Activated CD4-positive, alpha-beta T cell treated with anti-CD3 and anti-CD28 coated beads, Interleukin-2, amount 50 U/mL, for 1 hour (primary cell): ENCODE data around the gene CREB5.

ENCODE experiments used
- DNase-seq: peaks from one replicate; pipeline ENCODE4 v3.0.0-alpha.2; 2020

The CREB5 gene

GRCh38 chr7:28480595-28480994, 68.3 kb downstream of the CREB5 start:
- no peak for DNase-seq

DNA sequence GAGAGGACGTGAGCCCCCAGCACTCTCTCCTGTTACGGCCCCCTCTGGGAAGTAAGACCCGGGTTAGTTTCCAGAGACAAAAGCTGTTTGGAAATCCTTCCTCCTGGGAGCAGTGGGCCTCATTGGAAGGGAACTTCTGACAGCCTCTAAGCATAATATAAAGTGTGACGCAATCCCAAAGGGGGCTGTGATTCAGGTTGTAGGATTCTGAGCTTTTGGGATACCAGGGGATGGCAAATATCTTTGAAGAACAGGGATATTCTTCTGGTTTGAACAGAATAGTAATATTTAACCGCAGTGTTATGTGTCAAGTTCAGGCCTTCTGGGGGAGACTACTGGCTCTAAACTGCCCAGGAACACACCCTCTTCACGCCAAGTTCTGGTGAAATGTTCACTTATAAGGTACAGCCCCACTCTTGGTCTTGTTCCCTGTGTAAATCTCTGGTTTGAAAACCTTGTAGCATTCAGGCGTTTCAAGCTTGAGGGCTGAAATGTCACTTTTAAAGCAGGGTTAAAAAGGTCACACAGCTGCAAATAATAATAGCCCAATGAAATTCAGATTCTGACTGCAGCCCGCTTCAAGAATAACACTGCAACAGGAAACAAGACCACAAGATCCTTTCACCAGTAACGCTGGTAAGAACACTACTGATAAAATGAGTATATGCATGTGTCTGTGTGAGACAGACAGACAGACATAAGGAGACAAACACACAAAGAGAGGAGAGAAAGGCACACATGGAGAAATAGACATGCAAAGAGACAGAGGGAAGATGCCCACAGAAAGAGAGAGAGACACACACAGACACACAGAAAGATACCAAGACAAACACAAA, 69.0 kb downstream of the CREB5 start:
- no peak for DNase-seq

DNA sequence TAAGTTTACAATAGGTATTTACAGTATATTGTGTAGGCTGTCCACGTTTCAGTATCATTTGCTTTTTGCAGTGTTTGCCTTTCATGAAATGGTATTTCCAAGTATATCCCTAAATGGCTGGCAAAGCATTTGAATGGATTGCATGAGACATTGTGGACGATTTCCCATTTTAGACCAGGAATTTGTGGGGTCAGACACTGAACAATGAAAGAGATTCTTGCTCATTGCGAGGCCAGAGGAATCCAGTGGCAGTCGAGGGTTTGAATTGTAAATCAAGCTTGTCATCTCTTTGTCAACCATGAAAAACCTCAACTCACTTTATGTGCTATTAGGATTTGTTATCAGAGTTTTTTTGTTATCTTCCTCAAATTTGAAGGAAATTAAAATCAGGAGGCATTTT, 70.8 kb downstream of the CREB5 start:
- no peak for DNase-seq

DNA sequence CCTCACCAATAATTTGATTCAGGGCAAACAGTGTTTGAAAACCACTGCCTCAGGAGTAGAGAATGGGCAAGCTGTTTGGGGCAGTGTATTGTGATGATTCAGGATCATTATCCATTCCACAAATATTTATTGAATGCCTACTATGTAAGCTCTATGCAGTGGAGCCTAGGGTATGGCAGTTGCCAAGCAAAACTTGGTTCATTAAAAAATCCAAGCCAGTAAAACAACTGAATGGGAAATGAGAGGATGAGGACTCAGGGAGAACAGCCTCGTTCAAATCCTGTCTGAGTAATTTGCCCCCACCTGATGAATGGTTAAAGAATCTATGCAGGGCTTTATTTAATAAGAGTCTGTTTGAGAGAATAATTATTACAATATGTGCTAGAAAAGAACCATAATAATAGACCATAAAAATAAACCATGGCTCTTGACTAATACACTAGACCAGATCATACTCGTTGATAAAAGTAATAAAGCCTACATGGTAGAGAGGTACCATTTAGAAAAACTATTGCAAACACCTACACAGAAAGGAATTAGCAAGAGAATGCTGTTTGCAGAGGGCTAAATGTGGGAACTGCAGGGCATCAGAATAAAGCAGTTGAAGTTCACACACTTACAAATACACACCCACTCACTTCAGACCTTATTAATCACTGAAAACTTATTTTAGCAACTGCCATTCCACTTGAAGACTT, 71.7 kb downstream of the CREB5 start:
- no peak for DNase-seq

GRCh38 chr7:28484606-28484935, 72.3 kb downstream of the CREB5 start:
- no peak for DNase-seq

DNA sequence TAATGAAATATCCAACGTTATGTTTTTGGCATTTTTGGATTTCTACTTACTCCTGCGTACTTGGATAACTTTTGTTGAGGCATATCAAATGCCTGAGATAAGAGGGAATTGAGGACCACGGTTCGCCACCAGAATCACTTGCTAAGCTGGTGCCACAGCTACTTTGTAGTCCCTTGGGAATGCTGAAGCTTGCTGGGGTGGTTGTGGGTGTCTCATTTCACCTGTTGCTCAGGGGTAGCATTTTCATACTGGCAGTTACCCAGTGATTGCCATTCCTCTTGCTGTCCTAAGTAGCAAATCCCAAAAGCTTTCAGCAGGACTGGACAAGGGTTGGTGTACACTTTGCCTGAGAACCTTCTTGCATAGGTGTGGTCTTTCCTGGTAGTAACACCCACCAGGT, 75.2 kb downstream of the CREB5 start:
- no peak for DNase-seq

GRCh38 chr7:28488061-28488791, 75.9 kb downstream of the CREB5 start:
- no peak for DNase-seq

GRCh38 chr7:28490831-28491230, 78.5 kb downstream of the CREB5 start:
- no peak for DNase-seq

GRCh38 chr7:28493477-28493876, 81.2 kb downstream of the CREB5 start:
- DNase-seq, result no peak

DNA sequence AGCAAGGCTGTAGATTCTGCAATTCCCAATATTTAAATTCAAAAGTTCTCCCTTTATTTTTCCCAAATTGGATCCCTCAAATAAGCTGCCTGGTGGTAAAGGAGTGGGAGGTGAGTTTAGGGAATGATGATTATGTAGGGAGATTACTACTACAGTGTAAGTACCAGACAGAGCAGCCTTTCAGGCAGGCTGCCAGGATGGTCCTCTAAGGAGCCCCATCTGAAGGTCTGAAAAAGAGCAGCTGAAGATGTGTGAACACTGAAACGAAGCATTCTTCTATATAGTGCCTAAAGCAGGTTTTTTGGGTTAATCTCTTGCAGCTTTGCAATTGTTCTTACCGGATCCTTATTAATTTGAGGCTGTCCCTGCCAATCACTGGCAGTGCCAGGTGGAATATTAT, 84.7 kb downstream of the CREB5 start:
- DNase-seq, result no peak

DNA sequence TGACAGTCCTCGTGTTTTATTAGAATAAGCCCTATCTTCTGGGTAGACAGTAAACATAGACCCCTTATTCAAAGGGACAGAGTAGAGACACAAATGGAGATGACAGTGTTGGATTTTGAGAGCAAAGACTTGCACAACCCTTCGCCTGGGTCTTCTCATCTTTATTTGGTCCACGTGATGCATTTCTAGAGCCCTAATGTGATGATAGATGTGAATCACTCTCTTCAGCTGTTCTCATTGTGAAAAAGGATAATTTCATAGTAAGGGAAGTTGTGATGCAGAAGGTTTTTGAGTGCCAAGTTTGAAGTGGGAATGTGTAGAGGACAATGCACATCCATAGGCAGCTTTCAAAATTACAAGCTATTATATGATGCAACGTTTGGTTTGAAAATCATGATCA, 86.3 kb downstream of the CREB5 start:
- DNase-seq, result no peak

DNA sequence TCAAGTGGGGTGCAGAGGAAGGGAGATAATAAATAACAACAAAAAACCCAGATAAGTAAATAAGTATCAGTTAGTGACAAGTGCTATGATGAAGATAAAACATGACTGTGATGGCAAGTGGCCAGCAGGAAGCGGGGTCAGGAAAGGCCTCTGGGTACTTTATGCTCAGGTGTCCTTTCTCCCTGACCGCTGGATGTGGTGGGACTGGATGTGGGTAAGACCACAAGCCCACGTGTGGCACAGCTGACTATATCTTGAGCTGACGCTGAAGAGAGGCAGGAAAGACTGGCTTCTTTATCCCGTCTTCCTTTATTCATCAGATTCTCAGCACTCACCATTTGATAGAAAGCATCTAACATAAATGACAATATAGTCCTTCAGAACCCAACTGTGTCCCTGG, 87.8 kb downstream of the CREB5 start:
- DNase-seq, result no peak

DNA sequence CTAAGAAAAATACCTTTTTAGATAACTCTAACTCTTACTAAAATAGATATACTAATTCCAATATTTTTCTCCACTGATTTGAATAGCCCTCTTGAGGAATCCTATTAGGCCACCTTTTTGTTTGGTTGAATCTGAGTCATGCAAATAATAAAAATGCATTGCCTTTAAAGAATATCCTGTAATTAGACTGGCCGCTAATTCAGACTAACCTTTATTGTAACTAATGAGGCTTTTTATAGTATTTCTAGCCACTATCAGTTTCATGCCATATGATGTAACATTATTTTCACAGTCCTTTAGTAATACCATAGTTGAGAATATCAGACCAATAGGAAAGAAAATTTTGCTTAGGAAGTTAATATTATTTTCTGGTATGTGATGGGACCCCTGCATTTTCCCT, 90.1 kb downstream of the CREB5 start:
- no peak for DNase-seq

GRCh38 chr7:28503396-28503795, 91.1 kb downstream of the CREB5 start:
- no peak for DNase-seq

DNA sequence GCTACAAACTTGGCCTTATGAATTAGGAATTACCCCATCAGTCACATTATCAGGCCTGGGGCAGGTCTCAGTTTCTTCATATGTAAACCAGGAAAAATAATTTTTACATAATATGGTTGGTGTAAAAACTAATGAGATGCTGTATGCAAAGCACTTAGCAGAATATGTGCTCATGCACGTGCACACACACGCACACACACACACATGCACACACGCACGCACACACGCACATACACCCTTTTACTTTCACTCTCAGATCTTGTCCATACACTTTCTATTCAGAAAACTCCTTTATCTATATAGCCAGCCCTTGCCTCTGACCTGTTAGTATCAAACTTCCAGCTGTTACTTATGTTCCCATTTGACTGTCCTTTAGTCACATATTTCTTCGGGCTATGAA, 92.7 kb downstream of the CREB5 start:
- no peak for DNase-seq

DNA sequence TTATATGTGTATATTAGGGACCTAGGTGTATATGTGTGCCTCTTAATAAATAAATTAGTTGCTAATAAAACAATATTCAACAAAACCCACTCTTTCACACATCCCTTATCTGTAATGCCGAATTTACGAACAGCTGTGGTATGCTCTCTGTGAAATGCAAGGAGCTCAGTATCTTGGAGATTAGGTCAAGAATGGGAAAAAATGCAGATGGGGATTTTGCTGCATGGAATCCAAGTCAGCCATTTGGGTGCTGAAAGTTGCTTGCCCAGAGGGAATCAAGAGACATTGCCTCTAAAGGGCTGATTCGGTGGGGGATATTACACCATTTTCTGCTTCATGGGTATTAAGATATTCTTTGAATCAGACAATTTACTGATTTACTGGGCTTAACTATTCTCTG, 93.5 kb downstream of the CREB5 start:
- no peak for DNase-seq

GRCh38 chr7:28507525-28508282, 95.4 kb downstream of the CREB5 start:
- DNase-seq, result no peak

DNA sequence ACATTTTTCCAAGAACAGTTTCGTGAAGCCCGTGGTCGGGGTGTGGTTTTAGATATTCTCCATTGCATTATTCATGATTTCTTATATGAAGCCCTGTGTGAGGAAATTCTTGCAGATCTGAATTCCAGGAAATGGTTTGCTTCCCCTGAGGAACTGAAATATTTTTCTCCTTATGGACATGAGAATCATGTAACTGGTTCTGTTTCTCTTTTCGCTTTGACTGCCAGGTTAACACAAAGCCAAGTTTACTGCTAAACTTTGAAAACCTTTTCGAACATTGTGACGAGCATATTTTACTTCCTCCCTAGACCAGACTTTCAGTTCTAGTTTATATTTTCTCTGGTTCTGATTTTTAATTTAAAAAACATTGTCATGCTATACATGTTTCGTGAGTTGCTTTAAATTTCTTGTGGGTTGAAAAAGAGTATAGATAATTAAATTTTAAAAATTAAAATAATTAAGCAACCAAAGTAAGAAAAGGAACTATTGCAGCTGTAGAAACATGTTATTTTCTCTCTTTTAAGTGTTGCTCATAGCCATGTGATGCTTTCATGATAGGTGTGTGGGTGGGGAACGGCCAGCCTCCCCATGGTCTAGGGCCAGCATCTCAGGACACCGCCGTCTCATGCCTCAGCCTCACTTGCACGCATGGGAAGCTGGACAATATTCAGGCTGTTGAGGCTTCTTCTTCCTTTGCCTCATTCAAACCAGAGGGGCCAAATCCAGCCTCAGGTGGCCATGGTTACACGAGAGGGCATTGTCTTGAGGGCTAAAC, 97.1 kb downstream of the CREB5 start:
- DNase-seq, result no peak

DNA sequence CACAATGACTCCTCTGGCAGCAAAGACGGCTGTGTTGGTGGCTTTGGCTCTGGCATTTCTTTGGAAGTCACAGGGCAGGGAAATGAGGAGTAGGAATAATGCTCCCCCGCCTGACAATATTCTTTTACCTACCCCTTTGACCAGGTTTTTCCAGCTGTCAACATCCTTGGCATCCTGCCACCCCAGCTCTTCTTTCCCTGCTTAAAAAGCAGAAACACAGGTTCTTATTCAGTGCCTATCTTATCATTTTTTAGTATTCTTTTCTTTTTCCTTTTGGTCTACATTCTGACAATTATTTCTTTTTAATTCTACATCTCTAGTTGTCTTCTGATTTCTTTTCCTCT, 97.7 kb downstream of the CREB5 start:
- no peak for DNase-seq

DNA sequence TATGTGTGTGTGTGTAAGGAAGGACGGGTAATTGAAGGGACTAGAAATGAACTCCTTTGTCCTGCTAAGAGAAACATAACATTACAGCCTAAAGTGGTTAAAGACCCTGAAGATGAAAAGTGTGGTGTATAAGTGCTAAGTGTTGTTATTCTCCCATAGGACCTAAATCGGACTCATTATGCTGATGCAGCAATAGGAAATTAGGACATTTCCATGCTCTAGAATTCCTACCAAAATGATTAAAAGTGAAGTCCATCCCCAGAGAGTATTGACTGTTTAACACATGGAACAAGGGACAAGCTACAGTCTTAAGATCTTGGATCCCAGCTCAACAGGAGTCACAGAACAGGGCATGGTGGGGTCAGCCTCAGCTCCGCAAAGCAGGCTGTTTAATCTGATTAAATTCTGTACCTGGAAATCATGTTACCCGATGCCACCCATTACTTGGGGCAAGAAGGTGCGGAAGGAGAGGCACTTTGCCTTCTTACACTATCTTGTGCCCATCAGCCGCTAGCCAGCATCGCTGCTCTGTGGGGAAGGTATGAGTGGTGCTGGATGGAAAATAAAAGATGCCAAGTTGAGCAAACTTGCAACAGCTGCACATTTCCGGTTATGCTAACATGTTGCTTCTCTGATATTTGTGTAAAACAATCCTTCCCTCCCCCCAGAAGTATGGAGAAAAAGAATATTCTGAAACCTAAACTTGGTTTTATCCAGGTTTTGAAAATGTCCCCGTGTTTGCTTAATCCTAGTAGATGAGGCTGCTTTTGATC, 100.5 kb downstream of the CREB5 start:
- DNase-seq, result no peak

GRCh38 chr7:28516390-28517172, 104.3 kb downstream of the CREB5 start:
- no peak for DNase-seq
